Stimulated activated CD8-positive, alpha-beta memory T cell treated with anti-CD3 and anti-CD28 coated beads, Interleukin-7, amount 100 ng/mL, for 4 hours (primary cell): ENCODE data around the gene NDUFAF2.
"Not testable (repeated sequence)": the region's sequence is repeated elsewhere in the genome, so short reads cannot be mapped to it uniquely, and the experiment has no call there.

Experiments used
- DNase-seq, 2 donors: peaks; one replicate each; pipeline ENCODE4 v3.0.0-alpha.2; 2020; ENCODE audit warnings: low read depth in 2 of 2

NDUFAF2 gene

GRCh38 chr5:60944904-60945812, at the start of gene NDUFAF2, which contains the start of gene ERCC8:
Gene NDUFAF2 (plus strand): TSS chr5:60945205. CDS start chr5:60945256, 51 bp downstream.
Gene ERCC8 (minus strand): TSS chr5:60945070. CDS start chr5:60945008, 62 bp downstream.
- peak; percentile 79 to 82 for DNase-seq

- DNase-seq, result no peak
These were observed 48.0 kb upstream of the NDUFAF2 start for GRCh38 chr5:60896991-60897390.

GRCh38 chr5:60903356-60903755, 41.6 kb upstream of the NDUFAF2 start:
- DNase-seq, result no peak

- DNase-seq, result no peak
These were observed 28.4 kb upstream of the NDUFAF2 start for GRCh38 chr5:60916646-60917045.

- no peak for DNase-seq
These were observed 26.5 kb upstream of the NDUFAF2 start for GRCh38 chr5:60918466-60918865.

GRCh38 chr5:60927450-60927849, 17.6 kb upstream of the NDUFAF2 start:
- DNase-seq, result no peak

GRCh38 chr5:60929024-60929423, 16.0 kb upstream of the NDUFAF2 start:
- DNase-seq, result no peak

- DNase-seq, result no peak
These were observed 1.4 kb upstream of the NDUFAF2 start for GRCh38 chr5:60943624-60944023.

GRCh38 chr5:60945813-60946187, 795 bp downstream of the NDUFAF2 start:
- DNase-seq, result no peak

- no peak for DNase-seq
These were observed 3.7 kb downstream of the NDUFAF2 start for GRCh38 chr5:60948738-60949137.

- DNase-seq, result no peak
These were observed 10.2 kb downstream of the NDUFAF2 start for GRCh38 chr5:60955239-60955638.

GRCh38 chr5:60958088-60958487, 13.1 kb downstream of the NDUFAF2 start:
- DNase-seq, result no peak

GRCh38 chr5:60958712-60959111, 13.7 kb downstream of the NDUFAF2 start:
- DNase-seq, result no peak

GRCh38 chr5:60959156-60959555, 14.2 kb downstream of the NDUFAF2 start:
- no peak for DNase-seq

- DNase-seq, result no peak
These were observed 15.6 kb downstream of the NDUFAF2 start for GRCh38 chr5:60960591-60960990.

GRCh38 chr5:60961685-60962084, 16.7 kb downstream of the NDUFAF2 start:
- no peak for DNase-seq

- DNase-seq, result peak; percentile 16 to 46
These were observed 27.2 kb downstream of the NDUFAF2 start for GRCh38 chr5:60972231-60972630.

- DNase-seq, result no peak
These were observed 33.1 kb downstream of the NDUFAF2 start for GRCh38 chr5:60977956-60978737.

- DNase-seq, result no peak
These were observed 34.0 kb downstream of the NDUFAF2 start for GRCh38 chr5:60978968-60979367.

GRCh38 chr5:60980511-60980910, 35.5 kb downstream of the NDUFAF2 start:
- no peak for DNase-seq

- DNase-seq, result not testable (repeated sequence)
These were observed 37.1 kb downstream of the NDUFAF2 start for GRCh38 chr5:60982127-60982526.

GRCh38 chr5:60989790-60990189, 44.8 kb downstream of the NDUFAF2 start:
- no peak for DNase-seq

- no peak for DNase-seq
These were observed 47.9 kb downstream of the NDUFAF2 start for GRCh38 chr5:60992871-60993270.
